WTC11 (cell line): ENCODE results near the gene ZNF516.

ENCODE experiments used
- CREM ChIP-seq: sonication (generic); formaldehyde crosslinking; IDR thresholded peaks from 2 replicates; pipeline ENCODE4 v1.8.1; 2022; ENCODE audit warnings: mild to moderate bottlenecking, missing genetic modification reagents, moderate library complexity
- E2F5 ChIP-seq: sonication (generic); formaldehyde crosslinking; IDR thresholded peaks from 2 replicates; pipeline ENCODE4 v1.8.1; 2022; ENCODE audit warnings: mild to moderate bottlenecking, moderate library complexity, missing genetic modification reagents
- SMAD4 ChIP-seq: sonication (generic); formaldehyde crosslinking; IDR thresholded peaks from 2 replicates; pipeline ENCODE4 v1.8.0; 2022; ENCODE audit warnings: mild to moderate bottlenecking, missing genetic modification reagents
- TP53 ChIP-seq: sonication (generic); formaldehyde crosslinking; IDR thresholded peaks from 2 replicates; pipeline ENCODE4 v1.8.1; 2023; ENCODE audit warnings: mild to moderate bottlenecking, missing genetic modification reagents
- USF2 ChIP-seq: sonication (generic); formaldehyde crosslinking; IDR thresholded peaks from 2 replicates; pipeline ENCODE4 v1.8.1; 2023; ENCODE audit warnings: mild to moderate bottlenecking, missing genetic modification reagents, moderate library complexity
- ZNF512 ChIP-seq: sonication (generic); formaldehyde crosslinking; IDR thresholded peaks from 2 replicates; pipeline ENCODE4 v1.8.1; 2022; ENCODE audit warnings: missing genetic modification reagents, borderline replicate concordance
- TF ChIP-seq, protein P1 (sequence below): fragments of 200-600 bp; IDR thresholded peaks from 2 replicates; pipeline ENCODE4 v1.8.0; 2022; ENCODE audit warnings: antibody characterized with exemption
- TF ChIP-seq, protein P2 (sequence below): sonication (generic); formaldehyde crosslinking; conservative IDR thresholded peaks from 2 replicates; pipeline ENCODE4 v1.8.1; 2023; ENCODE audit warnings: mild to moderate bottlenecking, low read depth, missing genetic modification reagents, moderate library complexity

GRCh38 chr18:76428396-76429261 lies 66.4 kb downstream of the ZNF516 start:
- TF ChIP-seq, protein P1, sequence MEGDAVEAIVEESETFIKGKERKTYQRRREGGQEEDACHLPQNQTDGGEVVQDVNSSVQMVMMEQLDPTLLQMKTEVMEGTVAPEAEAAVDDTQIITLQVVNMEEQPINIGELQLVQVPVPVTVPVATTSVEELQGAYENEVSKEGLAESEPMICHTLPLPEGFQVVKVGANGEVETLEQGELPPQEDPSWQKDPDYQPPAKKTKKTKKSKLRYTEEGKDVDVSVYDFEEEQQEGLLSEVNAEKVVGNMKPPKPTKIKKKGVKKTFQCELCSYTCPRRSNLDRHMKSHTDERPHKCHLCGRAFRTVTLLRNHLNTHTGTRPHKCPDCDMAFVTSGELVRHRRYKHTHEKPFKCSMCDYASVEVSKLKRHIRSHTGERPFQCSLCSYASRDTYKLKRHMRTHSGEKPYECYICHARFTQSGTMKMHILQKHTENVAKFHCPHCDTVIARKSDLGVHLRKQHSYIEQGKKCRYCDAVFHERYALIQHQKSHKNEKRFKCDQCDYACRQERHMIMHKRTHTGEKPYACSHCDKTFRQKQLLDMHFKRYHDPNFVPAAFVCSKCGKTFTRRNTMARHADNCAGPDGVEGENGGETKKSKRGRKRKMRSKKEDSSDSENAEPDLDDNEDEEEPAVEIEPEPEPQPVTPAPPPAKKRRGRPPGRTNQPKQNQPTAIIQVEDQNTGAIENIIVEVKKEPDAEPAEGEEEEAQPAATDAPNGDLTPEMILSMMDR: no peak
- no peak for TF ChIP-seq E2F5
- TF ChIP-seq CREM: no peak
- TF ChIP-seq ZNF512 (CRISPR knock-in tag): no peak
- no peak for TF ChIP-seq USF2 (CRISPR knock-in tag)
- no peak for TF ChIP-seq TP53 (CRISPR knock-in tag)
- TF ChIP-seq, protein P2, sequence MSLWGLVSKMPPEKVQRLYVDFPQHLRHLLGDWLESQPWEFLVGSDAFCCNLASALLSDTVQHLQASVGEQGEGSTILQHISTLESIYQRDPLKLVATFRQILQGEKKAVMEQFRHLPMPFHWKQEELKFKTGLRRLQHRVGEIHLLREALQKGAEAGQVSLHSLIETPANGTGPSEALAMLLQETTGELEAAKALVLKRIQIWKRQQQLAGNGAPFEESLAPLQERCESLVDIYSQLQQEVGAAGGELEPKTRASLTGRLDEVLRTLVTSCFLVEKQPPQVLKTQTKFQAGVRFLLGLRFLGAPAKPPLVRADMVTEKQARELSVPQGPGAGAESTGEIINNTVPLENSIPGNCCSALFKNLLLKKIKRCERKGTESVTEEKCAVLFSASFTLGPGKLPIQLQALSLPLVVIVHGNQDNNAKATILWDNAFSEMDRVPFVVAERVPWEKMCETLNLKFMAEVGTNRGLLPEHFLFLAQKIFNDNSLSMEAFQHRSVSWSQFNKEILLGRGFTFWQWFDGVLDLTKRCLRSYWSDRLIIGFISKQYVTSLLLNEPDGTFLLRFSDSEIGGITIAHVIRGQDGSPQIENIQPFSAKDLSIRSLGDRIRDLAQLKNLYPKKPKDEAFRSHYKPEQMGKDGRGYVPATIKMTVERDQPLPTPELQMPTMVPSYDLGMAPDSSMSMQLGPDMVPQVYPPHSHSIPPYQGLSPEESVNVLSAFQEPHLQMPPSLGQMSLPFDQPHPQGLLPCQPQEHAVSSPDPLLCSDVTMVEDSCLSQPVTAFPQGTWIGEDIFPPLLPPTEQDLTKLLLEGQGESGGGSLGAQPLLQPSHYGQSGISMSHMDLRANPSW (CRISPR knock-in tag): no peak
- no peak for TF ChIP-seq SMAD4
